GM18517 (cell line): ENCODE measurements around the gene CANT1.
"Not testable (repeated sequence)": the region's sequence is repeated elsewhere in the genome, so short reads cannot be mapped to it uniquely, and the experiment has no call there.

ENCODE experiments used
- ATAC-seq: cut with Tn5 transposase; IDR thresholded peaks from one replicate; pipeline ENCODE4 v1.9.1; 2021; ENCODE audit warnings: mild to moderate bottlenecking, moderate library complexity; ENCODE audit not compliant: unreplicated experiment

The CANT1 gene

GRCh38 chr17:78966123-78966813 is 43.3 kb downstream of the CANT1 start:
- ATAC-seq: no peak

GRCh38 chr17:78965491-78965924 is 44.1 kb downstream of the CANT1 start:
- no peak for ATAC-seq

- ATAC-seq: no peak
Observed at GRCh38 chr17:78963378-78963777, 46.2 kb downstream of the CANT1 start.

GRCh38 chr17:78962984-78963348 is 46.6 kb downstream of the CANT1 start:
- not testable (repeated sequence) for ATAC-seq

GRCh38 chr17:78962345-78962983 is 47.1 kb downstream of the CANT1 start:
- no peak for ATAC-seq

- ATAC-seq: no peak
Observed at GRCh38 chr17:78961571-78961970, 48.0 kb downstream of the CANT1 start.

GRCh38 chr17:78960928-78961327 is 48.6 kb downstream of the CANT1 start:
- ATAC-seq: no peak

- ATAC-seq: no peak
Observed at GRCh38 chr17:78959803-78960202, 49.8 kb downstream of the CANT1 start.

GRCh38 chr17:78958641-78959127 is 50.9 kb downstream of the CANT1 start:
- ATAC-seq: no peak

GRCh38 chr17:78957128-78957527 is 52.4 kb downstream of the CANT1 start:
- ATAC-seq: no peak

GRCh38 chr17:78956254-78956653 is 53.3 kb downstream of the CANT1 start:
- ATAC-seq: no peak

- ATAC-seq: no peak
Observed at GRCh38 chr17:78954684-78955083, 54.9 kb downstream of the CANT1 start.

GRCh38 chr17:78953356-78954350 is 55.9 kb downstream of the CANT1 start:
- ATAC-seq: no peak

- ATAC-seq: no peak
Observed at GRCh38 chr17:78952706-78953105, 56.9 kb downstream of the CANT1 start.

GRCh38 chr17:78951967-78952551 is 57.5 kb downstream of the CANT1 start:
- ATAC-seq: no peak

GRCh38 chr17:78950870-78951269 is 58.7 kb downstream of the CANT1 start:
- ATAC-seq: no peak

GRCh38 chr17:78947235-78948149 is 62.1 kb downstream of the CANT1 start:
- ATAC-seq: no peak

- no peak for ATAC-seq
Observed at GRCh38 chr17:78946631-78947030, 62.9 kb downstream of the CANT1 start.

GRCh38 chr17:78946131-78946530 is 63.4 kb downstream of the CANT1 start:
- ATAC-seq: no peak

- ATAC-seq: not testable (repeated sequence)
Observed at GRCh38 chr17:78945455-78945854, 64.1 kb downstream of the CANT1 start.
